ENCODE results near the gene PTCRA. TPM values are rescaled to one million over a fixed set of nuclear protein-coding genes. Genes with fewer than 3 reads are reported as not detected.
"Not testable (repeated sequence)": the region's sequence is repeated elsewhere in the genome, so short reads cannot be mapped to it uniquely, and the experiment has no call there.

The PTCRA gene
- polyA plus RNA-seq, 1 experiment, result not detected

DNA sequence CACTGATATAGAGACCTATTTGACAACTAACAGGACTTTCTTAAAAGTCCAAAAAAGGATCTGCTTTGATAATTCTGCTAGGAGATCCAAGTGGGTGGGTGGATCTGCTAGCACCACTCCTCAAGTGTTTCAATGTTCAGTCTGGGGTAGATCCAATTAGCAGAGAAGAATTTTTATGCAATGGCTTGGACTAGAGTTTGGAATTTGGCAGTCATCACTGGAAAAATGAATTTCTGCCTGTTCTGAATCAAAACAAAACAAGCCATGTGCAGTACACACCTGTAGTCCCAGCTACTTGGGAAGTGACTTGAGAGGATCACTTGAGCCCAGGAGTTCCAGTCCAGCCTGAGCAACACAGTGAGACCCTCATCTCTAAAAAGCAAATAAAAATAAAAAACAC, 32.1 kb downstream of the PTCRA start:
- CTCF ChIA-PET, result no interaction called here
- H3K4me3 ChIP-seq (ENCODE audit: low read depth, low read length), result no peak overlapping the region
- no peak for DNase-seq (ENCODE audit: low read depth)
- POLR2A ChIA-PET, result no interaction called here
- H3K27me3 ChIP-seq (ENCODE audit: control insufficient read depth, insufficient read depth, low read length), result no peaks in the 10 kb centered on the region
- TF ChIP-seq, protein P1, sequence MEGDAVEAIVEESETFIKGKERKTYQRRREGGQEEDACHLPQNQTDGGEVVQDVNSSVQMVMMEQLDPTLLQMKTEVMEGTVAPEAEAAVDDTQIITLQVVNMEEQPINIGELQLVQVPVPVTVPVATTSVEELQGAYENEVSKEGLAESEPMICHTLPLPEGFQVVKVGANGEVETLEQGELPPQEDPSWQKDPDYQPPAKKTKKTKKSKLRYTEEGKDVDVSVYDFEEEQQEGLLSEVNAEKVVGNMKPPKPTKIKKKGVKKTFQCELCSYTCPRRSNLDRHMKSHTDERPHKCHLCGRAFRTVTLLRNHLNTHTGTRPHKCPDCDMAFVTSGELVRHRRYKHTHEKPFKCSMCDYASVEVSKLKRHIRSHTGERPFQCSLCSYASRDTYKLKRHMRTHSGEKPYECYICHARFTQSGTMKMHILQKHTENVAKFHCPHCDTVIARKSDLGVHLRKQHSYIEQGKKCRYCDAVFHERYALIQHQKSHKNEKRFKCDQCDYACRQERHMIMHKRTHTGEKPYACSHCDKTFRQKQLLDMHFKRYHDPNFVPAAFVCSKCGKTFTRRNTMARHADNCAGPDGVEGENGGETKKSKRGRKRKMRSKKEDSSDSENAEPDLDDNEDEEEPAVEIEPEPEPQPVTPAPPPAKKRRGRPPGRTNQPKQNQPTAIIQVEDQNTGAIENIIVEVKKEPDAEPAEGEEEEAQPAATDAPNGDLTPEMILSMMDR (IDR thresholded peaks at IDR 0.05; ENCODE audit: insufficient read depth, low read depth, low read length), result no peak
- no peaks in the 10 kb centered on the region for H3K36me3 ChIP-seq (ENCODE audit: control insufficient read depth, insufficient read depth, low read length)

DNA sequence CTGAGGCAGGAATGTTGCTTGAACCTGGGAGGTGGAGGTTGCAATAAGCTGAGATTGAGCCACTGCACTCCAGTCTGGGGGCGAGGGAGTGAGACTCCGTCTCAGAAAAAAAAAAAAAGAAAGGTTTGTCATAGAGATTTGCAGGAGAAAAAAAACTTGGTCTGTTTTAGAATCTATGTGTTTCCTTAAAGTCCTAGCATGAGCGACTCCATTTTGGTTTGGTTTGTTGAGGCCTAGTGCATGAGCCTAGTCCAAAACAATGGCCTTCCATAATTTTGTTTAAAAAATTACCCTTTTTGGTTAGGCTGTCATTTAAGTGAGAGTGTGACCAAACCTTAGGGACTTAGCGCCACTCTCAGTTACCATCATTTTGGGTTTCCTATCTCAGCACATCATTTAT, 36.5 kb downstream of the PTCRA start:
- H3K4me3 ChIP-seq (ENCODE audit: low read depth, low read length), result no peak overlapping the region
- ChIA-PET CTCF (interaction anchor here (1.0 kb wide), 1 partner anchor 12 kb away, joined by 3 read pairs; no protein-coding TSS in a partner anchor), POLR2A (no interaction called here)
- no peak for DNase-seq (ENCODE audit: low read depth)
- no peaks in the 10 kb centered on the region for H3K27me3 ChIP-seq (ENCODE audit: control insufficient read depth, insufficient read depth, low read length)
- TF ChIP-seq, protein P1 (IDR thresholded peaks at IDR 0.05; ENCODE audit: insufficient read depth, low read depth, low read length), result no peak
- no peaks in the 10 kb centered on the region for H3K36me3 ChIP-seq (ENCODE audit: control insufficient read depth, insufficient read depth, low read length)

DNA sequence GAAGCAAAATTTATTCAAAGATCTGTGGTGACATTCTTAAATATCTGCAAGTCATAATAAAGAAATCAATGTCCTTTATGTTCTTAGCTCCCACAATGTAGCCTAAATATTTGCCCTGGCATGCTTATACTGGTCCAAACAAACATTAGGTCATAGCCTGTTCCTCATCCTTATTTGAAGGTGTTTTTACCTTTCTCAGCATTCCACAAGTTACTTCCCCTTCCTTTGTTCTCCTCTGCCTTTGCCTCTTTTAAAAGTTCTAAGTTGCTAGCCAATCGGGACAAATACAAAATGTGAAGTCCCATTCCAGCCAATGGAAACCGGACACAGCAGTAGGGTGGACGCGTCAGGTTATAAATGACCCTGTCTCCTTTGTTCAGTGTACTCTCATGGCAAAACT, 38.6 kb downstream of the PTCRA start:
- H3K36me3 ChIP-seq (ENCODE audit: control insufficient read depth, insufficient read depth, low read length); DNase-seq (ENCODE audit: low read depth); H3K4me3 ChIP-seq (ENCODE audit: low read depth, low read length); POLR2A ChIA-PET; H3K27me3 ChIP-seq (ENCODE audit: control insufficient read depth, insufficient read depth, low read length); CTCF ChIA-PET: not testable (repeated sequence)

DNA sequence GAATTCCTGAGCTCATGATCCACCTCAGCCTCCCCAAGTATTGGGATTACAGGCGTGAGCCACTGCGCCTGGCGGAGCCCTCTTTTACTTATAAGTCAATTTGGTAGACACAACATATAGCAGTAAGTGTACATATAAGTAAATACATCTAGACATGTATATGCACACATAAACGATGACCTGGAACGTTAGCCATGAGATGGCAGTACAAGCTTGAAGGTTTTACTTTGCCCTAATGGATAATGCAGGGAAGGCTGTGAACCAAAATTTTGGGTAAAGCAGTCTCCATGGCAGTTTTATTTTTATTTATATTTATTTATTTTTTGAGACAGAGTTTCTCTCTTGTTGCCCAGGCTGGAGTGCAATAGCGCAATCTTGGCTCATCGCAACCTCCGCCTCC, 42.3 kb downstream of the PTCRA start:
- DNase-seq (ENCODE audit: low read depth), result no peak
- H3K27me3 ChIP-seq (ENCODE audit: control insufficient read depth, insufficient read depth, low read length), result no peaks in the 10 kb centered on the region
- TF ChIP-seq, protein P1 (IDR thresholded peaks at IDR 0.05; ENCODE audit: insufficient read depth, low read depth, low read length), result no peak
- H3K4me3 ChIP-seq (ENCODE audit: low read depth, low read length), result no peak overlapping the region
- ChIA-PET POLR2A (interaction anchor here (0.7 kb wide), 1 partner anchor 100 kb away, joined by 3 read pairs; no protein-coding TSS in a partner anchor), CTCF (interaction anchor here (1.3 kb wide), 1 partner anchor 30 kb away, joined by 3 read pairs; no protein-coding TSS in a partner anchor)
- peaks cover 3% of the 10 kb centered on the region; the same call in 1 of the 2 replicates for H3K36me3 ChIP-seq (ENCODE audit: control insufficient read depth, insufficient read depth, low read length)

DNA sequence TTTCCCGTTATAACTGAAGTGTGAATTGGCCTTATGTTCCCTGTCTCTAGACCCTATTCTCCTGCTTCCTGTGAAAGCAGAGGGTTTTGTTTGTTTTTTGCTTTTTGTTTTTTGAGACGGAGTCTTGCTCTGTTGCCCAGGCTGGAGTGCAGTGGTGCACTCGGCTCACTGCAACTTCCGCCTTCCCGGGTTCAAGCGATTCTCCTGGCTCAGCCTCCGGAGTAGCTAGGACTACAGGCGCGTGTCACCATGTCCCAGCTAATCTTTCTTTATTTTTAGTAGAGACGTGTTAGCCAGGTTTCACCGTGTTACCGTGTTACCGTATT, 44.0 kb downstream of the PTCRA start:
- CTCF ChIA-PET, result interaction anchor here (1.9 kb wide), 1 partner anchor 10 kb away, joined by 6 read pairs; no protein-coding TSS in a partner anchor
- Histone ChIP-seq H3K4me3 (ENCODE audit: low read depth, low read length) (no peak overlapping the region), H3K27me3 (ENCODE audit: control insufficient read depth, insufficient read depth, low read length) (no peaks in the 10 kb centered on the region), H3K36me3 (ENCODE audit: control insufficient read depth, insufficient read depth, low read length) (peaks cover 6% of the 10 kb centered on the region)
- POLR2A ChIA-PET, result no interaction called here
- DNase-seq (ENCODE audit: low read depth), result no peak
- TF ChIP-seq, protein P1 (IDR thresholded peaks at IDR 0.05; ENCODE audit: insufficient read depth, low read depth, low read length), result no peak

Data from BJ (cell line).